Stimulated activated CD4-positive, alpha-beta T cell treated with anti-CD3 and anti-CD28 coated beads, Interleukin-1b, Interleukin-23, amount 100 ng/mL, for 1 hour (primary cell): Measurements from ENCODE around the gene KRTAP6-1.

Experiments used
- DNase-seq, 2 donors: peaks; one replicate each; pipeline ENCODE4 v3.0.0-alpha.2; 2020; ENCODE audit warnings: low read depth in 2 of 2

Gene KRTAP6-1, protein sequence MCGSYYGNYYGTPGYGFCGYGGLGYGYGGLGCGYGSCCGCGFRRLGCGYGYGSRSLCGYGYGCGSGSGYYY

GRCh38 chr21:30613836-30614235 is at the start of gene KRTAP6-1:
Gene KRTAP6-1, minus strand, starts transcription at chr21:30613930. Its CDS starts 26 bp downstream, at chr21:30613904.
- DNase-seq = no peak

- DNase-seq = no peak
Observed at GRCh38 chr21:30652891-30653290, 39.2 kb upstream of the KRTAP6-1 start.

DNA sequence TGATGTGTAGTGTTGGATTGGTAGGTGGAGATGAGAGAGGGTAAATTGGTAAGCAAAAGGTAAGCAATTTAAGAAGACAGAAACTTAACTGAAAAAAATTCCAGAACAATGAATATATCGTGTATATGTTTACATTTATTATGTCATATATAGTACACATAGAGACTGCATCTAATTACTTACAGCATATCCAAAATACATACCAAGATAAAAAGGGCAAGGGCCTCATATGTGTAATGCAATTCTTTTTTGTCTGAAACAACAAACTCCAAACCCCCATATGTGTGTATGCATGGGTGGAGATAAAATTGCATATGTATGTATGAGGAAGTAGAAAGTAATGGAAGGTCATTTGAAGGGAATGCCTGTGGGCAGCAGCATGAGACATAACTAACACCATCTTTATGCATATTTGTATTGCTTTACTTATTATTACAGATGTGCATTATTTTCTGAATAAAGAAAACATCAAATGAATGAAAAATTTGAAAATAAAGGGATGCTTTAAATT is 33.2 kb upstream of the KRTAP6-1 start:
- DNase-seq = no peak

DNA sequence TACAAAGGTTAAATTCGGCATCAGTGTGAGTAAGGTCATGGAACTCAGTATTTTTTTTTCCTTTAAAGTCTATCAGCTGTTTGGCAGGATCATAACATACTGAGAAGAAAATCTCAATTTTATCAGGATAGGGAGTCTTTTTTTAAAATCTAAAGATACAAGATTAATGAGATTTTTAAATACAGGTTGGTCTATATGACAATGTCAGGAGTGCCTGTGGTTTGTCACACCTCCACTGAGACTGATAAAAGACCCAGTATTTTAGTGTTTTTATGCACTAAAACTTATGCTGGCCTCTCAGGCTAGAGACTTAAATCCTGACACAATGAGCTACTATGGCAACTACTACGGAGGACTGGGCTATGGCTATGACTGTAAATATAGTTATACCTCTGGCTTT is 28.8 kb upstream of the KRTAP6-1 start, which contains the start of gene KRTAP20-3:
TSS of gene KRTAP20-3 (plus strand) at position 301 of the 400 bp plus-strand sequence.
- DNase-seq = no peak

- no peak for DNase-seq
Observed at GRCh38 chr21:30638686-30639085, 25.0 kb upstream of the KRTAP6-1 start.

GRCh38 chr21:30634906-30635305 is 21.2 kb upstream of the KRTAP6-1 start, which contains the start of gene KRTAP20-2:
Gene KRTAP20-2, plus strand, starts transcription at chr21:30635206. Its CDS starts 58 bp downstream, at chr21:30635264.
- no peak for DNase-seq

DNA sequence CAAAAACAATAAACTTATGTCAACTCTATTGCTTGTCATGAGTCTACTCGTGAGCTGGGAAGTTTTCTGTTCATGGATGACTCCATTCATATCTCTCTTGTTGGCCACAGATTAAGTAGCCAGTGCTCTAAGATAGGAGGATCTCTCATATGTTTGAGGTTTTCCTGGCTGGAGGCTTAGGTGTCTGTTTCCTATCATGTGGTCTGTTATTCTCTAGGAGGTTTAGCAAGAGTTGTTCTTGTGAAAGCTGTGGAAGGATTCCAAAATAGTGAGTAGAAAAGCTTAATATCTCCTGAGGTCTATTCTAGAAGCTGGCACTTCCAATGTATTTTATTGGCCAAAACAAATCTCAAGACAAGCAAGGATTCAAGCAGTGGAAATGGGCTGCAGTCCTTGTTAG is 15.5 kb upstream of the KRTAP6-1 start:
- DNase-seq = no peak

GRCh38 chr21:30628109-30628508 is 14.4 kb upstream of the KRTAP6-1 start:
- DNase-seq = no peak

DNA sequence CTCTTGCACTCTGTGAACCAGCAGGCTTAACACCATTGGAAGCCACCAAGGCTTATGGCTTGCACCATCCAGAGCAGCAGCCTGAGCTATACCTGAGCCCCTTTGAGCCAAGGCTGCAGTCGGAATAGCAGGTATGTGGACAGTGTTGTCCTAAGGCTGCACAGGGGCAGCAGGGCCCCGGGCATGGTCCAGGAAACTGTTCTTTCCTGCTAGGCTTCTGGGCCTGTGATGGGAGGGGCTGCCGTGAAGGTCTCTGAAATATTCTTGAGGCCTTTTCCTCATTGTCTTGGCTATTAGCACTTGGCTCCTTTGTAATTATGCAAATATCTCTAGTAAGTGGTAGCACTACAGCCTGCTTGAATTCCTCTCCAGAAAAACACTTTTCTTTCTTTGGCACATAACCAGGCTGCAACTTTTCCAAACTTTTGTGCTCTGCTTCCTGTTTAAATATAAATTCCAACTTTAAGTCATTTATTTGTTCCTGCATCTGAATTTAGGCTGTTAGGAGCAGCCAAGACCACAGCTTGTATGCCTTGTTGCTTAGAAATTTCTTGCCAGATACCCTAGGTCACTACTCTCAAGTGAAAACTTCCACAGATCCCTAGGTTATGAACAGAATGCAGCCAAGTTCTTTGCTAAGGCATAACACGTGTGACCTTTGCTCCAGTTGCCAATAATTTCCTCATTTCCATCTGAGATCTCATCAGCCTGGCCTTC is 11.9 kb upstream of the KRTAP6-1 start:
- DNase-seq = no peak

DNA sequence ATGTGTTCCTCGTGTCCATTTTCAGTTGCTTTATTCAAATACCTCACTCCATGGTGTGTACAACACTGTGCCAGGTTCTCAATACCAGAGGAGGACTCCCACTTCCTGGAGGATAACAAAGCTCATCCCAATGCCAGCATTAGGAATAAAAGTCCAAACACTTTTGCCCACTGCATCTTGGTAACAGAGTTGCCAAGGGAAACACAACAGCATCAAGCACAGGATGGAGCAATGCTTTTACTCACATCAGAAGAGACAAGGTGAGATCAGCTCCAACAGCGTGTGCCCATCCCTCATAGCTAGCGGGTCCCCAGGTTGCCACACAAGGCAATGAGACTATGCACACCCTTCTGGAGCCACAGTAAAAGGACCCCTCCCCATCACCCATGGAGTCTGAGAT is 9.6 kb upstream of the KRTAP6-1 start:
- DNase-seq = no peak

DNA sequence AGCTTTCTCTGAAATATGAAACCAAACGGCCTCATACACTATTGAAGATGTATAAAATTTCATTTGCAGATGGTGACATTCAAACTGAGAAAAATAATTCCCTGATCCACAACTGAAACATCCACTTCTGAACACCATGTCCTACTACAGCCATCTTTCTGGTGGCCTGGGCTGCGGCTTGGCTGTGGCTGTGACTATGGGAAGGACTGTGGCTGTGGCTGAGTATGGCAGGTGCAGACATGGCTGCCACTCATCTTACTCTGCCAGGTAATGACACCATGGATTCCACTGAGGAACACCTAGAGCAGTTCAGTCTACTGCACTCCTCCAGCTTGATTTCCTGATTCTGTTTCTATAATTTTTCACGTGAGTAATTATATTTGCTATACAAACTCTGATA is 6.8 kb upstream of the KRTAP6-1 start, which contains the start of gene KRTAP20-4:
TSS of gene KRTAP20-4 (plus strand) at position 106 of the 400 bp plus-strand sequence.
- DNase-seq = no peak

GRCh38 chr21:30620080-30620479 is 6.3 kb upstream of the KRTAP6-1 start:
- DNase-seq = no peak

DNA sequence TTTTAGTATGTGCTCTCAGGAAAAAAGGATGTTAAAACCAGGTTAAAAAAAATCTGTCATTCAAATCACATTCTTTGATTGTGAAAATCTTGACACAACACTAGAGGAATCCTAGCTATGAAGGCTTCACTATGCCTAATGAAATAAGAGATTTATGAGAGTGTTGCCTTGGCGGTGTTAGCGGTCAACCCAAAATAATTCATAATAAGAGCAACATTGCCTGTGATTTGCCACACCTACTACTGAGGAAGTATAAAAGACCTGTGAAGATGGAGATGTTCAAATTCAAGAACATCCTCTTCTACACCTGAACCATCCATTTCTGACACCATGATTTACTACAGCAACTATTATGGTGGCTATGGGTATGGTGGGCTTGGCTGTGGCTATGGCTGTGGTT is 2.4 kb upstream of the KRTAP6-1 start, which contains the start of gene KRTAP20-1:
TSS of gene KRTAP20-1 (plus strand) at position 301 of the 400 bp plus-strand sequence. CDS start at position 331, 30 bp downstream.
- no peak for DNase-seq

GRCh38 chr21:30615199-30615598 is 1.5 kb upstream of the KRTAP6-1 start:
- no peak for DNase-seq

GRCh38 chr21:30612132-30612531 is 1.6 kb downstream of the KRTAP6-1 start:
- DNase-seq = no peak

GRCh38 chr21:30605968-30606367 is 7.8 kb downstream of the KRTAP6-1 start:
- DNase-seq = no peak

GRCh38 chr21:30600787-30601186 is 12.9 kb downstream of the KRTAP6-1 start, which contains the start of gene KRTAP22-1:
Gene KRTAP22-1, plus strand, starts transcription at chr21:30601087.
- no peak for DNase-seq

GRCh38 chr21:30598802-30599201 is 14.9 kb downstream of the KRTAP6-1 start, which contains the start of gene KRTAP6-2:
Gene KRTAP6-2, minus strand, starts transcription at chr21:30598902. Its CDS starts 28 bp downstream, at chr21:30598874.
- no peak for DNase-seq

- DNase-seq = no peak
Observed at GRCh38 chr21:30592140-30592539, 21.6 kb downstream of the KRTAP6-1 start, which contains the start of gene KRTAP6-3. Gene KRTAP6-3, plus strand, starts transcription at chr21:30592440. Its CDS starts 6 bp downstream, at chr21:30592446.

DNA sequence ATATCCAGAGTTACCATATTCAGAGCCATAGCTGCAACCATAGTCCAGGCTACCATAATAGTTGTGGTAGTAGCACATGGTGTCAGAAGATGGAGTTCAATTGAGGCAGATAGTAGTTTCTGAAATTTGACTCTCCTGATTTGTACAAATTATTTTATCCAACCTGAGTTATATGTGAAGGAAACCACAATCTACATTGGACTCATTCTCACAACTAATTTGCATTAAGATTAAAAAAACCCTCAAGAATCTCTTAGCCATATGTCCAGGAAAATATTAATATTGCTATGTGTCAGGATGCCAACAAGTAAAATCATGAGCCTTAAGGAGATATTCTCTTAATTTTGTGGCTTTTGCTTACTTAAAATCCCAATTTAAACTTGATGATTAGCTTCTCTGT is 23.4 kb downstream of the KRTAP6-1 start, which contains the start of gene KRTAP22-2:
TSS of gene KRTAP22-2 (minus strand) at position 101 of the 400 bp plus-strand sequence.
- no peak for DNase-seq

- no peak for DNase-seq
Observed at GRCh38 chr21:30582870-30583269, 30.9 kb downstream of the KRTAP6-1 start.

DNA sequence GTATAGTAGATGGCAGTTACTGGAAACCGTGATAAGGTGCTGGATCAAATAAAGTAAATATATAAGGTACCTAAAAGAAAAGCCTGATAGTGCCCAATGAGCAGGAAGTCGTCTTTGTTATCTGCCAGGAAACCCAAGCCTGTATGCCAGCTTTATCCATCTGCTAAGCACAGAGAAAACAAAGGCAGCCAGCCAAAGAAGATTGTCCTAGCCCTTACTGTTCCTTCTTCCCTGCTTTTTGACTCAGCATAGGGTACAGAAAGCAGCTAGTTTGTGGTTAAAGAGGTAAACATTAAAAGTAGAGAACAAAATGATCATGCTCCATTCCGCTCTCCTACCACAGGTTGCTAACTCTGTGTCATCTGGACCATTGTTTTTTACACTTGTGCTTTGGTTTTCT is 33.6 kb downstream of the KRTAP6-1 start:
- no peak for DNase-seq

- no peak for DNase-seq
Observed at GRCh38 chr21:30579346-30579745, 34.4 kb downstream of the KRTAP6-1 start.
